Kidney (tissue), 14 donors: ENCODE results near the gene NLGN2. TPM values are rescaled to one million over a fixed set of nuclear protein-coding genes. Genes with fewer than 3 reads are reported as not detected.

Experiments used
- DNase-seq, 5 donors: peaks; one replicate each; pipeline ENCODE4 v3.0.0-alpha.2; 2013 to 2020
- FAIRE-seq: peaks from 2 replicates; lab custom pipeline; 2012; peaks lifted over from hg19 to GRCh38; lab: Jason Lieb, UNC
- H3K27ac ChIP-seq, 2 donors: one replicate each; pipeline ENCODE4 v1.7.0; 2013; ENCODE audit warnings: low read depth in 2 of 2, low read length in 2 of 2, inconsistent platforms in 1 of 2
- H3K27me3 ChIP-seq: one replicate; pipeline ENCODE4 v1.7.1; 2013; ENCODE audit warnings: low read length, inconsistent platforms; ENCODE audit not compliant: control insufficient read depth, insufficient read depth
- H3K36me3 ChIP-seq, 3 donors: one replicate each; pipeline versions ENCODE4 v1.7.0 to v1.7.1; 2013; ENCODE audit warnings: low read length in 3 of 3, control low read depth in 1 of 3, inconsistent platforms in 1 of 3; ENCODE audit not compliant: insufficient read depth in 3 of 3, control insufficient read depth in 2 of 3
- H3K4me1 ChIP-seq, 3 donors: one replicate each; pipeline versions ENCODE4 v1.7.0 to v1.7.1; 2013; ENCODE audit warnings: low read length in 3 of 3, inconsistent platforms in 1 of 3, low read depth in 1 of 3; ENCODE audit not compliant: control insufficient read depth in 2 of 3, insufficient read depth in 2 of 3
- H3K4me3 ChIP-seq, 3 donors: one replicate each; pipeline versions ENCODE4 v1.7.0 to v1.8.1; 2013; ENCODE audit warnings: low read length in 3 of 3, control low read depth in 1 of 3, inconsistent platforms in 1 of 3
- H3K9ac ChIP-seq, 3 donors: one replicate each; pipeline versions ENCODE4 v1.7.0 to v1.7.1; 2013; ENCODE audit warnings: low read length in 3 of 3, control low read depth in 1 of 3, inconsistent platforms in 1 of 3
- H3K9me3 ChIP-seq, 3 donors: one replicate each; pipeline versions ENCODE4 v1.7.0 to v1.7.1; 2013; ENCODE audit warnings: low read length in 3 of 3, control low read depth in 1 of 3, inconsistent platforms in 1 of 3; ENCODE audit not compliant: control insufficient read depth in 2 of 3, insufficient read depth in 1 of 3
- intact Hi-C: fragments of 100-400 bp; cut with DNase I; formaldehyde crosslinking; loops from one replicate; pipeline ENCODE4 v1.11.1; 2022
- polyA plus RNA-seq: library from polyadenylated mRNA; stranded (reverse); fragments of 350-450 nt; fragmentation: Illumina TruSeq; extraction: RNeasy Lipid Tissue Mini Kit (QIAGEN cat#74804); gene quantifications from one replicate; pipeline ENCODE4 v1.2.3, GENCODE V29; 2014; ENCODE audit warnings: low read depth, low replicate concordance; ENCODE audit not compliant: insufficient read depth
- total RNA-seq: library from RNA; stranded (reverse); fragmentation: NEBNext Ultra II Directional; extraction: Animal tissue kit (Norgen Biotek cat#: 25700); gene quantifications from one replicate; pipeline ENCODE4 v1.2.1, GENCODE V29; 2021
- TF ChIP-seq, protein P1 (sequence below): IDR thresholded peaks from 3 replicates; pipeline ENCODE4 v1.5.1; 2012; ENCODE audit warnings: mild to moderate bottlenecking, moderate library complexity, borderline replicate concordance; ENCODE audit not compliant: insufficient read depth; ENCODE audit errors: extremely low read depth
- donor health status: control.
- donor health status: control.
- donor health status: control.
- donor health status: control.
- donor health status: control.
- donor health status: DM: yes; HTN: yes; CAD: no.
- donor health status: Normal renal cell carcinoma (clear cell type).

NLGN2 gene
- total and polyA plus RNA-seq, 2 donors from 2014 or later: 7.3 to 23.4 TPM

DNA sequence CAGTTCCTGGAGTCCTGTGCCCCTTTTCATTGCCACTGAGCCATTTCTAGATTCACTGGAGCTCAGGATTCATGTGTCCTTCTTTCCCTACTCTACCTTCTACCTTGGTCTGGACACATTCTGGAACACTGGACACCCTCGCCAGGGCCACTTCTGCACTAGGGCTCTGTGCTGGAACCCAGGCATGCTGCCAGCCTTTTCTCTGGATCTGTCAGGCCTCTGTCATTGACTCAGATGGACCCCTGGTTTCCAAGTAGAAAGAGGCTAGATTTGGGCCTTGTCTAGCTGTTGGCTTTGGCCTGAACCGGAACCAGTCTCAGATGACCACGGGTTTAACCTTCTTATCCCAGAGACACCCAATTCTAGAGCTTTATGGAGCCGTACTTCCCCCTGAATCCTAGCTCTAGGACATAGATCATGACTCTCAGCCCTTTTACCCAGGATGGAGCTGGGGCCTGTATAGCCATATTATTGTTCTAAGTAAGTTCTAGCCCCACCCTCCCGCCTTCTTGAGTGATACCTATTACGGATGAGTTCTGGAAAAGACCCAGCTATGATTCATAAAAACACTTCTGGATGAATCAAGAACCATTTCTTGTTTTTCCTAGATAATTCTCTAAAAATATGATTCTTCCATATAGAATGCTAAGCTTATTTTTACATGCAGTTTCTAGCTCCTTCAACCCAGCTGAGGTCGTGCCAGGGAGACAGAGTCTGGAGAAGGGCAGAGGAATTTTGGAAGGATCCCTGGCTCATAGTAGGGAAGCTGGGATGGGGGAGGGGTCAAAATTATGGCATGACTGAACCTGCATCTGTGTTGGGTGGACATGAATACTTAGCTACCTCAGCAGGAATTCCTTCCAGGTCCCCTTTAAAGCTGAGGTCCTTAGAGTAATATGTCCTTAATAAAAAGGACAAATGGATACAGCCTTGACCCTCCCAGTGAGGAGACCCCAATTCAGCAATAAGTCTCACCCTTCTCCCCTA is 36.1 kb downstream of the NLGN2 start:
- intact Hi-C loops: no loop called here
- DNase-seq (peak in 1 of 5 donors; percentile 32), FAIRE-seq (no peak)
- H3K9me3 ChIP-seq: no peaks in the 10 kb centered on the region
- TF ChIP-seq, protein P1, sequence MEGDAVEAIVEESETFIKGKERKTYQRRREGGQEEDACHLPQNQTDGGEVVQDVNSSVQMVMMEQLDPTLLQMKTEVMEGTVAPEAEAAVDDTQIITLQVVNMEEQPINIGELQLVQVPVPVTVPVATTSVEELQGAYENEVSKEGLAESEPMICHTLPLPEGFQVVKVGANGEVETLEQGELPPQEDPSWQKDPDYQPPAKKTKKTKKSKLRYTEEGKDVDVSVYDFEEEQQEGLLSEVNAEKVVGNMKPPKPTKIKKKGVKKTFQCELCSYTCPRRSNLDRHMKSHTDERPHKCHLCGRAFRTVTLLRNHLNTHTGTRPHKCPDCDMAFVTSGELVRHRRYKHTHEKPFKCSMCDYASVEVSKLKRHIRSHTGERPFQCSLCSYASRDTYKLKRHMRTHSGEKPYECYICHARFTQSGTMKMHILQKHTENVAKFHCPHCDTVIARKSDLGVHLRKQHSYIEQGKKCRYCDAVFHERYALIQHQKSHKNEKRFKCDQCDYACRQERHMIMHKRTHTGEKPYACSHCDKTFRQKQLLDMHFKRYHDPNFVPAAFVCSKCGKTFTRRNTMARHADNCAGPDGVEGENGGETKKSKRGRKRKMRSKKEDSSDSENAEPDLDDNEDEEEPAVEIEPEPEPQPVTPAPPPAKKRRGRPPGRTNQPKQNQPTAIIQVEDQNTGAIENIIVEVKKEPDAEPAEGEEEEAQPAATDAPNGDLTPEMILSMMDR: no peak
- no peak overlapping the region for H3K4me3 ChIP-seq
- H3K27ac ChIP-seq: no peak overlapping the region
- H3K27me3 ChIP-seq: peaks cover 9% of the 10 kb centered on the region
- H3K36me3 ChIP-seq: no peaks in the 10 kb centered on the region
- no peak overlapping the region for H3K9ac ChIP-seq
- peaks cover 0 to 11% (median 7%) of the 10 kb centered on the region in 3 donors for H3K4me1 ChIP-seq

DNA sequence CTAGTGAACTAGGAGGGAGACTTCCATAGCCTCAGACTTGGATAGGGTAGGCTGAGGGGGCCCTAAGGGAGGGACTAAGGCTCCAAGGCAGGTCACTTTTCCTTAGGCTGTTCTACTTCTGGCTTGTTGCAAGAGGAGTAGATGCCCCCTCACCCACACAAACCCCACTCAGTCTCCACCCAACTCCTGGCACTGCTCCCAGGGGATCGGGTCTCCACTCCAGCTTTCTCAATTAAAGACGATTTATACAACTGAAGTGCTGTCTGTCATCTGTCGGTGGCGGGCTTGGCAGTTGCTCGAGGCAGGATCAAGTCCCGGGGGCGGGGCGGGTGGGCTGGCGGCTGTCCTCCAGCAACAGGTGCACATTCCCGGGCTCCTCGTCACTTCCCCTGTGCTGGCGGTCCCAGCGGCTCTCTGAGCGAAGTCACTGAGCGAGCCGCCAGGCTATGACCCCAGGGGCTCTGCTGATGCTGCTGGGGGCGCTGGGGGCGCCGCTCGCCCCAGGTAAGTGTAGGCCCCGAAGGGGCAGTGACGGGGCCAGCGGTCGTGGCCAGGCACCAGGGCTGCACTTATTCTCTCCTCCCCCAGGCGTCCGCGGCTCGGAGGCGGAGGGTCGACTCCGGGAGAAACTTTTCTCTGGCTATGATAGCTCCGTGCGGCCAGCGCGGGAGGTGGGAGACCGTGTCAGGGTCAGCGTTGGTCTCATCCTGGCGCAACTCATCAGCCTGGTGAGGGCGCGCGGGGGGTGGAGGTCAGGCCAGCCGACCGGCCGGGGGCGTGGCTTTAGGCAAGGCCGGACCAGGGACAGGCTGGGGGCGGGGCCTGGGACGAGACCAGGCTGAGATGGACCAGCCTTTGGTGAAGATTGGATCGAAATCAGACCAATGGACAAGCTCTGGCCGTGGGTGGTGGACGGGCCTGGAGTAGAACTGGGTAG is 37.3 kb downstream of the NLGN2 start, which contains the start of gene CHRNB1:
Gene CHRNB1, plus strand, starts transcription at position 380 of the 937 bp plus-strand sequence. Its CDS starts 67 bp downstream, at position 447.
- no peak for FAIRE-seq
- intact Hi-C loops: no loop called here
- peak; percentile 60 to 93 (median 75) for DNase-seq
- H3K4me3 ChIP-seq: peak within 1 kb of the TSS; percentile 20 to 52 (median 42)
- peak within 1 kb of the TSS; percentile 8 to 43 for H3K27ac ChIP-seq
- peaks cover 0 to 9% (median 7%) of the 10 kb centered on the region in 3 donors for H3K4me1 ChIP-seq
- H3K27me3 ChIP-seq: peaks cover 8% of the 10 kb centered on the region
- H3K9me3 ChIP-seq: no peaks in the 10 kb centered on the region
- no peaks in the 10 kb centered on the region for H3K36me3 ChIP-seq
- TF ChIP-seq, protein P1: peak; percentile 2
- H3K9ac ChIP-seq: peak within 1 kb of the TSS in 2 of 3 donors; percentile 12 to 24

DNA sequence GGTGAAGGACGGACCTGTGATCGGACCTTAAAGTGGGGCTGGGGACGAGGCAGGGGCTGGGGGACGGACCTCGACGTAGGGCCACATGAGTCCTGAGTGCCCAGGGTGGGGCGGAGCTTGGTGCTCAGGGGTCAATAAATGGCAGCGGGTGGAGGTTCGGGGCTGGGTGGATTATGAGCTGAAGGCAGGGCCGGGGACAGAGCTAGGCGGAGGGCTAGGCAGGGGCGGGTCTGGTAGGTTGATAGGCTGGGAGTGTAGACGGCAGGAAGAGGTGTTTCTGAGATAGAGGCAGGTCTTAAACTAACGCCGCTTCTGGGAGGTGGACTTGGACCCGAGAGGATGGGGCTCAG is 37.9 kb downstream of the NLGN2 start:
- intact Hi-C loops: no loop called here
- Histone ChIP-seq H3K9me3 (no peaks in the 10 kb centered on the region), H3K36me3 (no peaks in the 10 kb centered on the region), H3K4me3 (peak overlapping the region; percentile 4 to 52 (median 20)), H3K9ac (peak overlapping the region in 1 of 3 donors; percentile 12), H3K27ac (peak overlapping the region; percentile 8 to 43), H3K4me1 (peaks cover 0 to 5% (median 4%) of the 10 kb centered on the region in 3 donors), H3K27me3 (peaks cover 8% of the 10 kb centered on the region)
- DNase-seq (peak in 2 of 5 donors; percentile 17 to 64), FAIRE-seq (no peak)
- TF ChIP-seq, protein P1: no peak
